Uterus (tissue), 4 donors: ENCODE results near the gene TBXA2R. TPM values are rescaled to one million over a fixed set of nuclear protein-coding genes. Genes with fewer than 3 reads are reported as not detected.

Experiments used
- DNase-seq, 2 donors: peaks; one replicate each; pipeline ENCODE4 v3.0.0-alpha.2; 2019 to 2020
- H3K27ac ChIP-seq, 2 donors: fragments of 200-600 bp; sonication (generic); 1 replicate in 1 of 2; 2 replicates in 1 of 2; pipeline ENCODE4 v1.5.1; 2016 to 2018
- H3K27me3 ChIP-seq, 2 donors: fragments of 200-600 bp; sonication (generic); one replicate each; pipeline ENCODE4 v1.5.1; 2018 to 2019; ENCODE audit warnings: control low read depth in 1 of 2
- H3K36me3 ChIP-seq, 2 donors: fragments of 200-600 bp; sonication (generic); one replicate each; pipeline ENCODE4 v1.5.1; 2019; ENCODE audit warnings: control low read depth in 1 of 2
- H3K4me1 ChIP-seq, 2 donors: fragments of 200-600 bp; sonication (generic); one replicate each; pipeline ENCODE4 v1.5.1; 2018 to 2019; ENCODE audit warnings: control low read depth in 1 of 2
- H3K4me3 ChIP-seq, 2 donors: fragments of 200-600 bp; sonication (generic); 1 replicate in 1 of 2; 2 replicates in 1 of 2; pipeline ENCODE4 v1.5.1; 2018 to 2019; ENCODE audit warnings: mild to moderate bottlenecking in 1 of 2
- H3K9me3 ChIP-seq, 2 donors: fragments of 200-600 bp; sonication (generic); one replicate each; pipeline ENCODE4 v1.5.1; 2019; ENCODE audit warnings: control low read depth in 1 of 2
- POLR2A ChIP-seq, 2 donors: fragments of 450-650 bp; IDR thresholded peaks; one replicate each; pipeline ENCODE4 v1.6.1; 2016; ENCODE audit warnings: antibody characterized with exemption in 2 of 2, mild to moderate bottlenecking in 1 of 2, moderate library complexity in 1 of 2
- intact Hi-C: fragments of 100-400 bp; cut with DNase I; formaldehyde crosslinking; loops from one replicate; pipeline ENCODE4 v1.15.1; 2023; ENCODE audit warnings: low total_unique reads
- total RNA-seq, 4 donors: library from RNA; depleted of rRNA in 3 of 4; stranded (reverse); fragments of >200 nt in 3 of 4; gene quantifications; one replicate each; pipeline versions ENCODE4 v1.1.0 to v1.2.4, GENCODE V29; 2014 to 2023
- TF ChIP-seq, protein P1 (sequence below), 4 experiments: fragments of 200-600 bp in 2 of 4; fragments of 450-650 bp in 2 of 4; sonication (generic) in 2 of 4; IDR thresholded peaks; one replicate each; pipeline ENCODE4 v1.5.1; 2016 to 2019; ENCODE audit warnings: antibody characterized with exemption in 4 of 4, mild to moderate bottlenecking in 2 of 4, moderate library complexity in 1 of 4
- donor health status: DM: yes; HTN: yes; CAD: no.

TBXA2R gene
- total RNA-seq, 4 donors from 2014 or later, result 2.6 to 7.3 TPM; not detected in 2

DNA sequence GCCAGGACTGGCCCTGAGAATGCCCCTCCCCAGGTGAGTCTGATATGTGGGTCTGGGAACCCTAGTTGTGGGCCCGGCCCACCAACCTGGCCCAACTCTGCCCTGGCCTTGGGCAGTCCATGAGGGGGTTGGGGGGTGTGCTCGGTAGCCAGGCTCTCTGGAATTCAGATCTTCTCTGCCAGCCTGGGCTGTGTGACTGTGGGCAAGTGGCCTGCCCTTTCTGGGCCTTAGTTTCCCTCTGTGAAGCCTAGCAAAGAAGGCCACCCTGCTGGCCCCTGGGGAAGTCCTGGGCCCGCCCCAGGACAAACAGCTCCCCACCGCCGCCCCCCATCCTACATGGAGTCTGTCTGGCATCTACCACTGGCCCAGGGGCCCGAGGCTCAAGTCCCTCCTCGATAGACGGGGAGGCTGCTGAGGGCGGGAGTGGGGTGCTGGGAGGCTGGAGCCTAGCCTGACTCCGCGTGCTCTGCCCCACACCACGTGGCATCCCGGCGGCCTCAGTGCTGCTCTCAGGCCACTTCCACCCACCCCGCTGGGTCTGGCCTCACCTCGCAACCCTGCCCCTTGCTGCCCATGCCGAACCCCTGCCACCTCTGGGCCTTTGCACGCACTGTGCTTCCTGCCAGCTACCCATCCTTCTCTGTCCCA is 8.3 kb upstream of the TBXA2R start:
- Histone ChIP-seq H3K27ac (no peak overlapping the region), H3K4me1 (no peaks in the 10 kb centered on the region), H3K9me3 (no peaks in the 10 kb centered on the region), H3K4me3 (no peak overlapping the region), H3K27me3 (no peaks in the 10 kb centered on the region), H3K36me3 (no peaks in the 10 kb centered on the region)
- TF ChIP-seq POLR2A (IDR thresholded peaks at IDR 0.05), result no peak
- intact Hi-C loops, result loop anchor here (10.0 kb wide), 1 partner anchor 60 kb away; the partner anchor contains the start of gene MFSD12
- DNase-seq, result no peak

DNA sequence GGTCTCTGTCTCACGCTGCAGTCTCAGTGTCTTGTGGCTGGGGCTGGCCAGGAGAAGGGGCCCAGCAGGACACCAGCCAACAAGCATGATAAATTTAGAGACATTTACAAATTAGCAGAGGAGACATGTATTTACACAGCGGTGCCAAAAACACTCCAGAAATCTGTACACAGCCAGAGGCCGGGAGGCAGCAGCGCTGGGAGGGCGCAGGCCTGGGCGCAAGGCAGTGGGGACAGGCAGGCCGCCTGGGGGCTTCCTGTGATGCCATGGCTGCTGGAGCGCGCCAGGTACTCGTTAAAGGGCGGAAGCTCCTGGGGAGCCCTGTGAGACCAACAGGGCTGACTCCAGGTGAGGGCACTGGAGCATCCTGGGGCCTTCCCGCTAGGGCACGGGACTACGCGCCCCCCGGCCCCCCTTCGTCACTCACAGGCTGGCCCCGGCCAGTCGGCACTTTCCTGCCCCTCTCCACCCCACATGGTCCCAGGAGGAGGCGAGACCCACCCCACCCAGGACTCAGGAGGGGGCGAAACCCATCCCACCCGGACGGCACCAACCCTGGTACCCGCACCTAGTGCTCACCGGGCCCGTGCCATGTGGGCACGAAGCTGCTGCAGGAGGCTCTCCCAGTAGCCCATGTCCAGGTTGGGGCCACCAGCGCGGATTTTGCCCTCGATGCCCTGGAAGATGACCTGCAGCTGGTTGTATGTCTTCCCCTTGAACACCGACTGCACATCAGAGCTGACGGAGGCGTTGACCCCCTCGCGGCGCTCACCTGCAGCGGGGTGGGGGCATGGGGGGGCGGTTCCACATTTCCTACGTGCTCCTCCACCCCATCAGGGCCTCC is 7.4 kb upstream of the TBXA2R start:
- Histone ChIP-seq H3K36me3 (no peaks in the 10 kb centered on the region), H3K27me3 (no peaks in the 10 kb centered on the region), H3K4me3 (no peak overlapping the region), H3K27ac (no peak overlapping the region), H3K4me1 (no peaks in the 10 kb centered on the region), H3K9me3 (no peaks in the 10 kb centered on the region)
- TF ChIP-seq, protein P1, sequence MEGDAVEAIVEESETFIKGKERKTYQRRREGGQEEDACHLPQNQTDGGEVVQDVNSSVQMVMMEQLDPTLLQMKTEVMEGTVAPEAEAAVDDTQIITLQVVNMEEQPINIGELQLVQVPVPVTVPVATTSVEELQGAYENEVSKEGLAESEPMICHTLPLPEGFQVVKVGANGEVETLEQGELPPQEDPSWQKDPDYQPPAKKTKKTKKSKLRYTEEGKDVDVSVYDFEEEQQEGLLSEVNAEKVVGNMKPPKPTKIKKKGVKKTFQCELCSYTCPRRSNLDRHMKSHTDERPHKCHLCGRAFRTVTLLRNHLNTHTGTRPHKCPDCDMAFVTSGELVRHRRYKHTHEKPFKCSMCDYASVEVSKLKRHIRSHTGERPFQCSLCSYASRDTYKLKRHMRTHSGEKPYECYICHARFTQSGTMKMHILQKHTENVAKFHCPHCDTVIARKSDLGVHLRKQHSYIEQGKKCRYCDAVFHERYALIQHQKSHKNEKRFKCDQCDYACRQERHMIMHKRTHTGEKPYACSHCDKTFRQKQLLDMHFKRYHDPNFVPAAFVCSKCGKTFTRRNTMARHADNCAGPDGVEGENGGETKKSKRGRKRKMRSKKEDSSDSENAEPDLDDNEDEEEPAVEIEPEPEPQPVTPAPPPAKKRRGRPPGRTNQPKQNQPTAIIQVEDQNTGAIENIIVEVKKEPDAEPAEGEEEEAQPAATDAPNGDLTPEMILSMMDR (IDR thresholded peaks at IDR 0.05), result no peak
- no peak for TF ChIP-seq POLR2A (IDR thresholded peaks at IDR 0.05)
- intact Hi-C loops, result loop anchor here (10.0 kb wide), 1 partner anchor 59 kb away; the partner anchor contains the start of gene MFSD12
- no peak for DNase-seq

DNA sequence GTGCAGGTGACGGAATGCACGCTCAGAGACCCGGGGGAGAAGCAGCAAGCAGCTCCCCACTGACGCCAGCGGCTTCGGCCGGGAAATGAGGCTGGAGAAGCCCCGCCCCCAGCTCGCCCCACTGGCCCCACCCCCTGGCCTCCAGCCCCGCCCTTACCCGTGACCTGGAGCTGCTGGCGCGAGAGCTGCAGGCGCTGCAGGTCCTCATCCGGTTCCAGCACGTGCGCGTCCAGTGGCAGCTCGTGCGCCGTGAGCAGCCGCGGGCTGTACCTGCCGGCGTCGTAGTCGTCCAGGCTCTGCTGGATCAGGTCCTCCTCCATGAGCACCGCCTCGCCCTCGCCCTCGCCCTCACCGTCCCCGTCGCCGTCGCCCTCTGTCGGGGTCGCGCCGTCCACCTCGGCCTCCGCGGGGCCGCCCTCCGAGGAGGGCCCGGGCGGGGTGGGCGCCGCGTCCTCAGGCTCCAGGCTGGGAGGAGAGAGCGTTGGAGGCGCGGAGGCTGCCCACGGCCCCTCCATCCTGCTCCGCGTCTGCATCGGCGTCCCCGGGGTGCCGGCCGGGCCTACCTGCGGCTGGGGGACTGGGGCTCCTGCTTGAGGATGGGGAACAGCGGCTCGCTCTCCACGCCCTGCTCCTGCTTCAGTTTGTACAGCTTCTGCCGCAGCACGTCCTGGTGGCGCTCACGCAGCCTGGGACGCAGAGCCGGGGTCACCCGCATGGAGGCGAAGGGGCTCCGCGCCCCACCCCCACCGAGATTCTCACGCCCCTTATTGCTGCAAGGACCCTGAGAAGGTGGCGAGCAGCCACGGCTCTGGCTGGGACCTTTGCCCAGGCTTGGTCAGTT is 6.4 kb upstream of the TBXA2R start:
- TF ChIP-seq POLR2A (IDR thresholded peaks at IDR 0.05), result no peak
- TF ChIP-seq, protein P1 (IDR thresholded peaks at IDR 0.05), result no peak
- H3K36me3 ChIP-seq, result no peaks in the 10 kb centered on the region
- H3K9me3 ChIP-seq, result no peaks in the 10 kb centered on the region
- H3K27me3 ChIP-seq, result no peaks in the 10 kb centered on the region
- DNase-seq, result no peak
- H3K4me1 ChIP-seq, result no peaks in the 10 kb centered on the region
- H3K27ac ChIP-seq, result no peak overlapping the region
- intact Hi-C loops, result loop anchor here (10.0 kb wide), 1 partner anchor 58 kb away; the partner anchor contains the start of gene MFSD12
- no peak overlapping the region for H3K4me3 ChIP-seq

DNA sequence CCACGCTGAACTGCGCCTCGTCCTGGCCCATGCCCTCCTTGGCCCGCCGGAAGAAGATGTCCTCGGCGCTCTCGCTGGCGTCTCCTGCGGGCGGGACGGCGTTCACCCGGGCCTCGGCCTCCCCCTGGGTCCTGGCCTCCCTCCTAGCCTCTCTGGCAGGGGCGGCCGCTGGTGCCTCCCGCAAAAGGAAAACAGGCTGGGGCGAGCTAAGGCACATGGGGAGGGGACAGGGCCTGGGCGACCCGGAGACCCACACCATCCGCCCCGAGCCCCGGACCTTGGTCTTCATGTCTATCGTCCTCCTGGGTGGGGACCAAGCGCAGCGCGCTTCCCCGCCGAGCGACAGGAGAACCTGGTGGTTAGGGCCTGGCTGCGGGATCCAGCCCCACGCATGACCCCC is 5.7 kb upstream of the TBXA2R start:
- Histone ChIP-seq H3K4me1 (peaks cover 0 to 6% of the 10 kb centered on the region in 2 donors), H3K27me3 (no peaks in the 10 kb centered on the region), H3K4me3 (no peak overlapping the region), H3K27ac (no peak overlapping the region), H3K9me3 (no peaks in the 10 kb centered on the region), H3K36me3 (no peaks in the 10 kb centered on the region)
- intact Hi-C loops, result loop anchor here (10.0 kb wide), 1 partner anchor 58 kb away; the partner anchor contains the start of gene MFSD12
- no peak for DNase-seq
- TF ChIP-seq, protein P1 (IDR thresholded peaks at IDR 0.05), result no peak
- TF ChIP-seq POLR2A (IDR thresholded peaks at IDR 0.05), result no peak

DNA sequence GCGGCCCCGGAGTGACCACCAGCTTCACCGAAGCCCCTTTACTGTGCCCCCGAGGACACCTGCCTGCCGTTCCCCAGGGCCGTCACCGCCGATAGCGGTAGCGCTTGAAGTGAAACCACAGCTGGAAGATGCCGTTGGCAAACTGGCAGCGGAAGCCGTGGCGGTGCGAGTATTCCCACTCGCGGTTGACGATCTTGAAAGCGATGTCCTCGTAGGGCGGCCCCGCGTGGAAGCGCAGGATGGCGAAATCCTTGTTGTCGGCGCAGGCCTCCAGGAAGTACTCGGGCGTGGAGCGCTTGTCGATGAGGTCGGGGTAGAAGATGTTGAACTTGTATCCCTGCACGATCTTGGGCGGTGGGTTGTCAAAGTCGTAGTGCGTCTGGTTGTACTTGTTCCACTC is 5.2 kb upstream of the TBXA2R start:
- Histone ChIP-seq H3K27me3 (no peaks in the 10 kb centered on the region), H3K36me3 (no peaks in the 10 kb centered on the region), H3K9me3 (no peaks in the 10 kb centered on the region), H3K4me1 (peaks cover 0 to 11% of the 10 kb centered on the region in 2 donors), H3K4me3 (no peak overlapping the region), H3K27ac (no peak overlapping the region)
- intact Hi-C loops, result loop anchor here (10.0 kb wide), 1 partner anchor 57 kb away; the partner anchor contains the start of gene MFSD12
- DNase-seq, result no peak
- TF ChIP-seq, protein P1 (IDR thresholded peaks at IDR 0.05), result no peak
- TF ChIP-seq POLR2A (IDR thresholded peaks at IDR 0.05), result no peak
